Activated B cell treated with CpG ODN at 0.5 μM for 24 hours (primary cell): Measurements from ENCODE around the gene NCBP3. TPM values are rescaled to one million over a fixed set of nuclear protein-coding genes. Genes with fewer than 3 reads are reported as not detected.
"Not testable (repeated sequence)": the region's sequence is repeated elsewhere in the genome, so short reads cannot be mapped to it uniquely, and the experiment has no call there.

ENCODE experiments used
- ATAC-seq: fragments of 200-7000 bp; cut with Tn5 transposase; one replicate; pipeline ENCODE4 v1.10.0; 2021; ENCODE audit warnings: low read depth, mild to moderate bottlenecking, moderate library complexity
- CTCF ChIA-PET: fragments of 350-600 bp; sonication (Branson Sonifier 250); formaldehyde crosslinking; loops from one replicate; lab custom pipeline; 2021; ENCODE audit warnings: antibody characterized with exemption; lab: Charles Lee
- POLR2A ChIA-PET: fragments of 350-600 bp; sonication (Branson Sonifier 250); formaldehyde crosslinking; loops from one replicate; lab custom pipeline; 2021; ENCODE audit warnings: antibody characterized with exemption; lab: Charles Lee
- DNase-seq: peaks from one replicate; pipeline ENCODE4 v3.0.0; 2022
- H3K27ac Mint-ChIP-seq: one replicate; pipeline ENCODE4 v1.8.0; 2020; ENCODE audit warnings: mixed read lengths
- H3K27me3 Mint-ChIP-seq: one replicate; pipeline ENCODE4 v1.8.0; 2021; ENCODE audit warnings: mixed read lengths
- H3K36me3 Mint-ChIP-seq: one replicate; pipeline ENCODE4 v1.8.0; 2021; ENCODE audit warnings: low read depth, mixed read lengths
- H3K4me1 Mint-ChIP-seq: one replicate; pipeline ENCODE4 v1.8.0; 2021; ENCODE audit warnings: mixed read lengths
- H3K4me3 Mint-ChIP-seq: one replicate; pipeline ENCODE4 v1.8.0; 2020; ENCODE audit warnings: mild to moderate bottlenecking, mixed read lengths
- H3K9me3 Mint-ChIP-seq: one replicate; pipeline ENCODE4 v1.8.0; 2020; ENCODE audit warnings: mixed read lengths
- CTCF ChIP-seq: fragments of 200-600 bp; IDR thresholded peaks from one replicate; pipeline ENCODE4 v1.8.0; 2022; ENCODE audit warnings: antibody characterized with exemption, mild to moderate bottlenecking
- intact Hi-C: fragments of 100-400 bp; cut with micrococcal nuclease; formaldehyde crosslinking; loops from one replicate; pipeline ENCODE4 v1.15.1; 2024
- total RNA-seq: library from RNA; stranded (reverse); gene quantifications from 2 replicates; pipeline ENCODE4 v1.2.3, GENCODE V29; 2022

The NCBP3 gene
- total RNA-seq, 1 donor from 2014 or later, result 49.5 TPM

- no peaks in the 10 kb centered on the region for H3K36me3 Mint-ChIP-seq
- peaks cover 10% of the 10 kb centered on the region for H3K4me1 Mint-ChIP-seq
- no peak overlapping the region for H3K27ac Mint-ChIP-seq
- intact Hi-C loops, result no loop called here
- H3K27me3 Mint-ChIP-seq, result no peaks in the 10 kb centered on the region
- H3K4me3 Mint-ChIP-seq, result no peak overlapping the region
- DNase-seq (no peak), ATAC-seq (no peak)
- POLR2A ChIA-PET, result interaction anchor here (0.5 to 0.7 kb wide), 4 partner anchors 8 to 168 kb away, joined by 3 to 4 read pairs (median 4); no protein-coding TSS in a partner anchor
- CTCF ChIA-PET, result interaction anchor here (1.0 kb wide), 1 partner anchor 50 kb away, joined by 3 read pairs; no protein-coding TSS in a partner anchor
- H3K9me3 Mint-ChIP-seq, result no peaks in the 10 kb centered on the region
- no peak for TF ChIP-seq CTCF
Observed at GRCh38 chr17:3788200-3788599, 57.8 kb downstream of the NCBP3 start.

GRCh38 chr17:3785323-3785722 lies 60.7 kb downstream of the NCBP3 start:
- H3K4me1 Mint-ChIP-seq, H3K27me3 Mint-ChIP-seq, DNase-seq, POLR2A ChIA-PET, H3K36me3 Mint-ChIP-seq, ATAC-seq, intact Hi-C loops, H3K9me3 Mint-ChIP-seq, CTCF ChIA-PET, H3K4me3 Mint-ChIP-seq, H3K27ac Mint-ChIP-seq: not testable (repeated sequence)

- Mint-ChIP-seq H3K4me1 (no peaks in the 10 kb centered on the region), H3K4me3 (no peak overlapping the region), H3K9me3 (no peaks in the 10 kb centered on the region), H3K27me3 (no peaks in the 10 kb centered on the region), H3K27ac (no peak overlapping the region), H3K36me3 (no peaks in the 10 kb centered on the region)
- no peak for TF ChIP-seq CTCF
- DNase-seq (no peak), ATAC-seq (no peak)
- intact Hi-C loops, result no loop called here
- CTCF ChIA-PET, result no interaction called here
- POLR2A ChIA-PET, result no interaction called here
Observed at GRCh38 chr17:3782751-3783150, 63.3 kb downstream of the NCBP3 start.

GRCh38 chr17:3780986-3781385 lies 65.1 kb downstream of the NCBP3 start:
- Mint-ChIP-seq H3K4me1 (no peaks in the 10 kb centered on the region), H3K9me3 (no peaks in the 10 kb centered on the region), H3K27ac (no peak overlapping the region), H3K36me3 (no peaks in the 10 kb centered on the region), H3K4me3 (no peak overlapping the region), H3K27me3 (no peaks in the 10 kb centered on the region)
- no peak for TF ChIP-seq CTCF
- ATAC-seq (no peak), DNase-seq (no peak)
- intact Hi-C loops, result no loop called here
- CTCF ChIA-PET, result interaction anchor here (1.1 kb wide), 1 partner anchor 43 kb away, joined by 4 read pairs; no protein-coding TSS in a partner anchor
- POLR2A ChIA-PET, result interaction anchor here (0.6 kb wide), 1 partner anchor 26 kb away, joined by 3 read pairs; no protein-coding TSS in a partner anchor

GRCh38 chr17:3777366-3778120 lies 68.5 kb downstream of the NCBP3 start:
- TF ChIP-seq CTCF, result no peak
- H3K36me3 Mint-ChIP-seq, result no peaks in the 10 kb centered on the region
- no peaks in the 10 kb centered on the region for H3K4me1 Mint-ChIP-seq
- H3K9me3 Mint-ChIP-seq, result no peaks in the 10 kb centered on the region
- no peak for DNase-seq
- no peak overlapping the region for H3K27ac Mint-ChIP-seq
- H3K4me3 Mint-ChIP-seq, result no peak overlapping the region
- ChIA-PET POLR2A (interaction anchor here (0.7 kb wide), 1 partner anchor 20 kb away, joined by 6 read pairs; no protein-coding TSS in a partner anchor), CTCF (no interaction called here)
- no peaks in the 10 kb centered on the region for H3K27me3 Mint-ChIP-seq
- intact Hi-C loops, result no loop called here
- ATAC-seq, result no peak
